Nephron progenitor cell (in vitro differentiated cells): ENCODE measurements around the gene FAM180B.

Experiments used
- DNase-seq: peaks from one replicate; pipeline ENCODE4 v3.0.0; 2021
- H3K27ac Mint-ChIP-seq: 2 replicates; pipeline ENCODE4 v1.8.0; 2021; ENCODE audit warnings: mild to moderate bottlenecking, moderate library complexity, mixed read lengths
- H3K27me3 Mint-ChIP-seq: 2 replicates; pipeline ENCODE4 v1.8.0; 2021; ENCODE audit warnings: mild to moderate bottlenecking, low read depth, mixed read lengths; ENCODE audit not compliant: poor library complexity
- H3K36me3 Mint-ChIP-seq: 2 replicates; pipeline ENCODE4 v1.8.0; 2021; ENCODE audit warnings: low read depth, mixed read lengths
- H3K4me1 Mint-ChIP-seq: 2 replicates; pipeline ENCODE4 v1.8.0; 2021; ENCODE audit warnings: mixed read lengths
- H3K4me3 Mint-ChIP-seq: 2 replicates; pipeline ENCODE4 v1.8.0; 2021; ENCODE audit warnings: mild to moderate bottlenecking, moderate library complexity, mixed read lengths
- H3K9me3 Mint-ChIP-seq: 2 replicates; pipeline ENCODE4 v1.8.0; 2021; ENCODE audit warnings: mild to moderate bottlenecking, moderate library complexity, mixed read lengths
- CTCF ChIP-seq: fragments of 200-600 bp; sonication (generic); IDR thresholded peaks from 2 replicates; pipeline ENCODE4 v1.5.0; 2021; ENCODE audit warnings: antibody characterized with exemption

Gene FAM180B

GRCh38 chr11:47606731-47607130 is 20.3 kb downstream of the FAM180B start:
- no peaks in the 10 kb centered on the region for H3K27me3 Mint-ChIP-seq
- H3K36me3 Mint-ChIP-seq = peaks cover 20% of the 10 kb centered on the region
- DNase-seq = peak; percentile 33
- no peak overlapping the region for H3K4me3 Mint-ChIP-seq
- peak overlapping the region; percentile 77 for H3K27ac Mint-ChIP-seq
- no peak for TF ChIP-seq CTCF
- H3K9me3 Mint-ChIP-seq = no peaks in the 10 kb centered on the region
- H3K4me1 Mint-ChIP-seq = peaks cover 30% of the 10 kb centered on the region

DNA sequence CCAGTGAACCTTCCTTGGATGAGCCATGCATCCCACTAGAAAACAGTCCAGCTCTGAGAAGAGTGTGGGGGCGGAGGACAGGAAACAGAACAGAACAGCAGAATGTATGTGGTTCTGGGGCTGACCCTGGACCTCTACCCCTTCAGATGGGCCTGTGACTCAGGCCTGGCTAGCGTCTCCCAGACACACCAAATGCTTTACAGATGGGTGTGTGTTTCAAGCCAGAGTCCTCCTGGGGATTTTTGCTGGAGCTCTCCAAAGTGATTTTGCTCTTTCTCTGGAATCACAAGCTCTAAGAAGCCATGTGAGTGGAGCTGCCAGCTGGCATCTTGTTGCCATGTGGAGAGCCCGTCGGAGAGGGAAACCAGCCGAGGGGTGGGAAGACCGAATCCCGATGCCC is 20.9 kb downstream of the FAM180B start:
- Mint-ChIP-seq H3K27ac (peak overlapping the region; percentile 77), H3K9me3 (no peaks in the 10 kb centered on the region), H3K27me3 (no peaks in the 10 kb centered on the region), H3K4me3 (no peak overlapping the region), H3K36me3 (peaks cover 23% of the 10 kb centered on the region), H3K4me1 (peaks cover 26% of the 10 kb centered on the region)
- TF ChIP-seq CTCF = no peak
- DNase-seq = no peak

GRCh38 chr11:47609675-47610074 is 23.2 kb downstream of the FAM180B start:
- Mint-ChIP-seq H3K36me3 (peaks cover 23% of the 10 kb centered on the region), H3K9me3 (no peaks in the 10 kb centered on the region), H3K27ac (peak overlapping the region; percentile 3), H3K4me3 (no peak overlapping the region), H3K4me1 (peaks cover 25% of the 10 kb centered on the region), H3K27me3 (no peaks in the 10 kb centered on the region)
- DNase-seq = no peak
- no peak for TF ChIP-seq CTCF

GRCh38 chr11:47611348-47611794 is 24.9 kb downstream of the FAM180B start:
- peaks cover 20% of the 10 kb centered on the region for H3K36me3 Mint-ChIP-seq
- H3K4me1 Mint-ChIP-seq = peaks cover 21% of the 10 kb centered on the region
- no peak overlapping the region for H3K27ac Mint-ChIP-seq
- no peak for TF ChIP-seq CTCF
- H3K27me3 Mint-ChIP-seq = no peaks in the 10 kb centered on the region
- no peaks in the 10 kb centered on the region for H3K9me3 Mint-ChIP-seq
- H3K4me3 Mint-ChIP-seq = no peak overlapping the region
- DNase-seq = no peak

DNA sequence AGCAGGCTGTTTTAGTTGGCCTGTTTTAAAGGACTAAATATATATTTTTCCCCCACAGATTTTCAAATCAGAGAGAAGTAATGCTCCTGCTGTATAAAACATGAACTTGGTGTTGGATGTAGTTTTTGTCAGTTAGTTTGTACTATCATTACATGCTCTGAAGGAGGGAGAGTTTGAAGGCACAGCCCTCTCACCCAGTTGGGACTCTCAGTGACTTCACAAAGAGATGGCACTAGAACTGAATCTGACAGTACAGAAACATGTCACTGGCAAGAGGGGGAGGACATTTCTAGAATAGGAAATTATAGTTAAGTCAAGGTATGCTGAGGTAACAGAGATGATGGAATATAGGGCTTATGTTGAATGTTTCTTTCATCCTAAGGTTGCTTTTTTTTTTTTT is 28.8 kb downstream of the FAM180B start:
- no peak for DNase-seq
- TF ChIP-seq CTCF = no peak
- Mint-ChIP-seq H3K4me1 (no peaks in the 10 kb centered on the region), H3K27me3 (no peaks in the 10 kb centered on the region), H3K4me3 (no peak overlapping the region), H3K9me3 (no peaks in the 10 kb centered on the region), H3K36me3 (peaks cover 21% of the 10 kb centered on the region), H3K27ac (peak overlapping the region; percentile 79)

- Mint-ChIP-seq H3K36me3 (peaks cover 12% of the 10 kb centered on the region), H3K4me3 (no peak overlapping the region), H3K9me3 (no peaks in the 10 kb centered on the region), H3K4me1 (no peaks in the 10 kb centered on the region), H3K27me3 (no peaks in the 10 kb centered on the region), H3K27ac (no peak overlapping the region)
- TF ChIP-seq CTCF = peak; percentile 72
- peak; percentile 39 for DNase-seq
Observed at GRCh38 chr11:47616726-47617416, 30.4 kb downstream of the FAM180B start.
